DOHH2 (cell line): ENCODE measurements around the gene C1S.

Experiments used
- H3F3A ChIP-seq: fragments of 200-600 bp; sonication (generic), shearing (Covaris generic); 2 replicates; pipeline ENCODE4 v1.6.0; 2016; ENCODE audit warnings: antibody characterized with exemption, mild to moderate bottlenecking; ENCODE audit not compliant: control insufficient read depth, insufficient read depth
- H3K27ac ChIP-seq: fragments of 200-600 bp; sonication (generic); 2 replicates; pipeline ENCODE4 v1.5.1; 2014; ENCODE audit warnings: low read depth, mild to moderate bottlenecking, low read length, moderate library complexity
- H3K27me3 ChIP-seq: fragments of 200-600 bp; sonication (generic); 2 replicates; pipeline ENCODE4 v1.6.1; 2014; ENCODE audit warnings: mild to moderate bottlenecking, low read length, mixed read lengths; ENCODE audit not compliant: control insufficient read depth
- H3K36me3 ChIP-seq: fragments of 200-600 bp; sonication (generic); 2 replicates; pipeline ENCODE4 v1.6.1; 2014; ENCODE audit warnings: mild to moderate bottlenecking, low read length, moderate library complexity, mixed read lengths; ENCODE audit not compliant: control insufficient read depth
- H3K4me1 ChIP-seq: fragments of 200-600 bp; sonication (generic); 2 replicates; pipeline ENCODE4 v1.6.1; 2014; ENCODE audit warnings: mild to moderate bottlenecking, low read length, mixed read lengths; ENCODE audit not compliant: control insufficient read depth
- H3K4me2 ChIP-seq: fragments of 200-600 bp; sonication (generic); 2 replicates; pipeline ENCODE4 v1.6.0; 2014; ENCODE audit warnings: mild to moderate bottlenecking, low read length, moderate library complexity
- H3K4me3 ChIP-seq: fragments of 200-600 bp; sonication (generic); 2 replicates; pipeline ENCODE4 v1.5.1; 2014; ENCODE audit warnings: mild to moderate bottlenecking, low read length, mixed read lengths
- H3K79me2 ChIP-seq: fragments of 200-600 bp; sonication (generic); 2 replicates; pipeline ENCODE4 v1.6.1; 2014; ENCODE audit warnings: mild to moderate bottlenecking, low read length, mixed read lengths; ENCODE audit not compliant: control insufficient read depth
- H3K9me2 ChIP-seq: fragments of 200-600 bp; sonication (generic); replicated peaks from 2 replicates; pipeline ENCODE4 v1.6.1; 2014; ENCODE audit warnings: mild to moderate bottlenecking, low read length, mixed read lengths; ENCODE audit not compliant: control insufficient read depth
- H3K9me3 ChIP-seq: fragments of 200-600 bp; sonication (generic); 2 replicates; pipeline ENCODE4 v1.6.1; 2014; ENCODE audit warnings: antibody characterized with exemption, low read length, mixed read lengths; ENCODE audit not compliant: control insufficient read depth, insufficient read depth
- H4K20me1 ChIP-seq: fragments of 200-600 bp; sonication (generic); 2 replicates; pipeline ENCODE4 v1.6.0; 2014; ENCODE audit warnings: low read depth, mild to moderate bottlenecking, antibody characterized with exemption, low read length, moderate library complexity; ENCODE audit not compliant: control insufficient read depth, insufficient read depth
- EZH2phosphoT487 ChIP-seq: fragments of 200-600 bp; sonication (generic); IDR thresholded peaks from 2 replicates; pipeline ENCODE4 v1.6.1; 2017; ENCODE audit warnings: borderline replicate concordance, mild to moderate bottlenecking, antibody characterized with exemption, low read length, moderate library complexity, mixed read lengths
- TF ChIP-seq, protein P1 (sequence below): fragments of 200-600 bp; sonication (generic); IDR thresholded peaks from one replicate; pipeline ENCODE4 v1.5.1; 2014; ENCODE audit warnings: antibody characterized with exemption, mild to moderate bottlenecking, low read depth, low read length; ENCODE audit not compliant: poor library complexity, severe bottlenecking

C1S gene

DNA sequence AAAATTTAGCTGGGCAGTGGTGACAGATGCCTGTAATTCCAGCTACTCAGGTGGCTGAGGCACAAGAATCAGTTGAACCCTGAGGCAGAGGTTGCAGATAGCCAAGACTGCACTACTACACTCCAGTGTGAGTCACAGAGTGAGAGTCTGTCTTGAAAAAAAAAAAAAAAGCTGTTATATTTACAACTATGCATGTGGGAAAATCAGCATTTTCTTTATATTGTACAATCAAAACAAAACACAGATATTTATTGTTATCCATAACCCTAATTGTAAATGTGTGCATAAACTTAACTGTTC, 19.3 kb downstream of the C1S start:
- Histone ChIP-seq H3K27me3 (peaks cover 8% of the 10 kb centered on the region; the same call in 1 of the 2 replicates), H3K4me1 (no peaks in the 10 kb centered on the region), H3K4me3 (no peak overlapping the region), H3K9me2 (no peaks in the 10 kb centered on the region), H4K20me1 (no peaks in the 10 kb centered on the region), H3K4me2 (no peak overlapping the region), H3K36me3 (no peaks in the 10 kb centered on the region), H3F3A (no peaks in the 10 kb centered on the region), H3K79me2 (no peaks in the 10 kb centered on the region), H3K9me3 (peaks cover 6% of the 10 kb centered on the region; the same call in 1 of the 2 replicates), H3K27ac (no peak overlapping the region)
- no peak for TF ChIP-seq EZH2phosphoT487
- TF ChIP-seq, protein P1, sequence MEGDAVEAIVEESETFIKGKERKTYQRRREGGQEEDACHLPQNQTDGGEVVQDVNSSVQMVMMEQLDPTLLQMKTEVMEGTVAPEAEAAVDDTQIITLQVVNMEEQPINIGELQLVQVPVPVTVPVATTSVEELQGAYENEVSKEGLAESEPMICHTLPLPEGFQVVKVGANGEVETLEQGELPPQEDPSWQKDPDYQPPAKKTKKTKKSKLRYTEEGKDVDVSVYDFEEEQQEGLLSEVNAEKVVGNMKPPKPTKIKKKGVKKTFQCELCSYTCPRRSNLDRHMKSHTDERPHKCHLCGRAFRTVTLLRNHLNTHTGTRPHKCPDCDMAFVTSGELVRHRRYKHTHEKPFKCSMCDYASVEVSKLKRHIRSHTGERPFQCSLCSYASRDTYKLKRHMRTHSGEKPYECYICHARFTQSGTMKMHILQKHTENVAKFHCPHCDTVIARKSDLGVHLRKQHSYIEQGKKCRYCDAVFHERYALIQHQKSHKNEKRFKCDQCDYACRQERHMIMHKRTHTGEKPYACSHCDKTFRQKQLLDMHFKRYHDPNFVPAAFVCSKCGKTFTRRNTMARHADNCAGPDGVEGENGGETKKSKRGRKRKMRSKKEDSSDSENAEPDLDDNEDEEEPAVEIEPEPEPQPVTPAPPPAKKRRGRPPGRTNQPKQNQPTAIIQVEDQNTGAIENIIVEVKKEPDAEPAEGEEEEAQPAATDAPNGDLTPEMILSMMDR: no peak

DNA sequence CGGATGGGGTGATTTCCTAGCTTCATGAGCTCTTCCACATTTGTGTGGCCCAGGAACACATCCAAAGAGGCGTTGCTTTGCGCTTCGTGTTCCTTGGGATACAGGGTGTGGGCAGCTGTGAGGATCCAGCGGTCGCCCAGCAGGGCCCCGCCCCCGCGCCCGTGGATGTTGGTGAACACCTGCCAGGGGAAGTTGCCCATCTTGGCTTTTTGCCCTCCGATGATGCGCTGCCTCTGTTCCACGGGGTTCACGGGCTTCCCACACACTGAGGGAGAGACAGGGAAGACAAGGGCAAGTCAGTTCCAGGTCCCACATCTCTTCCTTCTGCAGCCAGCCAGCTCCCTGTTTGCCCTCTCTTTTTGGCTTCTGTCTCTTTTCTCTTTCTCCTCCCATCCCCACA, 20.5 kb downstream of the C1S start:
- no peak overlapping the region for H3K27ac ChIP-seq
- H3K9me2 ChIP-seq: no peaks in the 10 kb centered on the region
- H3K4me1 ChIP-seq: no peaks in the 10 kb centered on the region
- TF ChIP-seq EZH2phosphoT487: no peak
- TF ChIP-seq, protein P1: no peak
- H3K9me3 ChIP-seq: peaks cover 11% of the 10 kb centered on the region; the same call in 1 of the 2 replicates
- no peaks in the 10 kb centered on the region for H3F3A ChIP-seq
- no peaks in the 10 kb centered on the region for H3K79me2 ChIP-seq
- no peak overlapping the region for H3K4me3 ChIP-seq
- H4K20me1 ChIP-seq: no peaks in the 10 kb centered on the region
- H3K4me2 ChIP-seq: no peak overlapping the region
- peaks cover 8% of the 10 kb centered on the region; the same call in 1 of the 2 replicates for H3K27me3 ChIP-seq
- H3K36me3 ChIP-seq: no peaks in the 10 kb centered on the region

DNA sequence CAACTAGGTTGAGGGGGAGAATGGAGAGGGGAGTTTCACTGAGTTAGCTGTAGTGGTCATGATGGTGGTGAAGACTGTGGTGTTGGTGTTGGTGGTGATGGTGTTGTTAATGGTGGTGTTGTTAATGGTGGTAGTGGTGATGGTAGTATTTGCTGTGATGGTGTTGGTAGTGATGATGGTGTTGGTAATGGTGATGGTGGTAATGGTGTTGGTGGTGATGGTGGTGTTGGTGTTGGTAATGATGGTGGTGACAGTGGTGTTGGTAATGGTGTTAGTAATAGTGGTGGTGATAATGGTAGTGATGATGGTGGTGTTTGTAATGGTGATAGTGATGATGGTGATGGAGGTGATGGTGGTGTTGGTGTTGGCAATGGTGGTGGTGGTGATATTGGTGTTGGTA, 22.6 kb downstream of the C1S start:
- Histone ChIP-seq H3K9me2 (no peaks in the 10 kb centered on the region), H3K79me2 (no peaks in the 10 kb centered on the region), H3K27me3 (peaks cover 3% of the 10 kb centered on the region), H3K4me1 (no peaks in the 10 kb centered on the region), H3F3A (no peaks in the 10 kb centered on the region), H3K4me2 (no peak overlapping the region), H3K9me3 (peaks cover 11% of the 10 kb centered on the region; the same call in 1 of the 2 replicates), H4K20me1 (no peaks in the 10 kb centered on the region), H3K4me3 (no peak overlapping the region), H3K36me3 (no peaks in the 10 kb centered on the region), H3K27ac (no peak overlapping the region)
- no peak for TF ChIP-seq EZH2phosphoT487
- TF ChIP-seq, protein P1: no peak
